Spinal cord (tissue), 10 donors: ENCODE measurements around the gene BRCA2. TPM values are rescaled to one million over a fixed set of nuclear protein-coding genes. Genes with fewer than 3 reads are reported as not detected.
A peak's percentile ranks its signal among the peaks of the same experiment; 100 is the strongest.

ENCODE experiments used
- DNase-seq, 6 donors: peaks; one replicate each; pipeline versions ENCODE4 v3.0.0 to v3.0.0-alpha.2; 2013 to 2015; ENCODE audit warnings: low spot score in 6 of 6, low read depth in 4 of 6
- H3K27ac ChIP-seq: one replicate; pipeline ENCODE4 v1.5.1; 2013; ENCODE audit warnings: low read depth, low read length, control low read depth
- H3K27me3 ChIP-seq: one replicate; pipeline ENCODE4 v1.6.1; 2013; ENCODE audit warnings: low read length; ENCODE audit not compliant: control insufficient read depth, insufficient read depth
- H3K36me3 ChIP-seq: one replicate; pipeline ENCODE4 v1.6.1; 2013; ENCODE audit warnings: low read length; ENCODE audit not compliant: control insufficient read depth, insufficient read depth
- H3K4me1 ChIP-seq: one replicate; pipeline ENCODE4 v1.6.1; 2013; ENCODE audit warnings: low read length; ENCODE audit not compliant: control insufficient read depth, insufficient read depth
- H3K4me3 ChIP-seq: one replicate; pipeline ENCODE4 v1.5.1; 2013; ENCODE audit warnings: low read depth, low read length, control low read depth
- H3K9me3 ChIP-seq: one replicate; pipeline ENCODE4 v1.6.1; 2013; ENCODE audit warnings: low read length; ENCODE audit not compliant: control insufficient read depth, insufficient read depth
- WGBS: methylation state at CpG from one replicate; pipeline ENCODE4 v1.1.5; 2013; ENCODE audit warnings: missing lambda C conversion rate; ENCODE audit not compliant: insufficient coverage; 5-methylcytosine and 5-hydroxymethylcytosine counted together
- polyA plus RNA-seq, 2 donors: library from polyadenylated mRNA; unstranded; fragments of 120-200 nt; gene quantifications; one replicate each; pipeline ENCODE4 v1.2.1, GENCODE V29; 2013; ENCODE audit not compliant: insufficient read length in 2 of 2
- small RNA-seq: library from RNA; depleted of rRNA; stranded (forward); fragments of <200 nt; gene quantifications from one replicate; pipeline ENCODE3, GENCODE V24; 2014; ENCODE audit warnings: low replicate concordance
- total RNA-seq, 2 donors: library from RNA; depleted of rRNA in 1 of 2; stranded (reverse); fragments of 120-200 nt in 1 of 2; fragments of >200 nt in 1 of 2; gene quantifications; one replicate each; pipeline versions ENCODE4 v1.2.3 to v1.2.4, GENCODE V29; 2013 to 2014
- donor health status: healthy.

BRCA2 gene
- total and polyA plus RNA-seq, 4 donors = 4.1 to 7.0 (median 4.7) TPM

DNA sequence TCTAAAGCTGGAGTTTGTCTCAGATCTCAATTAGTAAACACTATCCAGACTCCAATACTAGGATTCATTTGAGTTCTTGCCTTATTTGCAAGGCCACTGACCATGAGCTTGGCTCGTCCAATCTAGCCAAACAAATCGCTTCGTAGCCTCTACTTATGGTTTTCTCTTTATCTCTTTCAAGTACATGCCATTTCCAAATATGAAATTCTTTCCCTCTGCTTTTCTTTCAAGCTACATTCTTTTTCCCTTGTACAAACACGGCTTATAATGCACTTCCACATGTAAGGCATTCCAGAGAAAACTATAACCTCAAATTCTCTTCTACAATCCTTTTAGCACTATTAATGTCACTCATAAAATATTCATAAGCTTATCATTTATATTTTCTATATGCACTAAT, 123.6 kb downstream of the BRCA2 start:
- peaks cover 3% of the 10 kb centered on the region for H3K36me3 ChIP-seq
- H3K9me3 ChIP-seq = no peaks in the 10 kb centered on the region
- no peak overlapping the region for H3K27ac ChIP-seq
- WGBS = 91% methylated on average over 3 of the region's 4 CpGs
- DNase-seq = no peak
- no peak overlapping the region for H3K4me3 ChIP-seq
- H3K27me3 ChIP-seq = no peaks in the 10 kb centered on the region
- H3K4me1 ChIP-seq = no peaks in the 10 kb centered on the region

- no peak overlapping the region for H3K4me3 ChIP-seq
These were observed 127.8 kb downstream of the BRCA2 start for GRCh38 chr13:32443111-32443510.

GRCh38 chr13:32445461-32445860, 130.2 kb downstream of the BRCA2 start:
- Histone ChIP-seq H3K4me3 (no peak overlapping the region), H3K9me3 (no peaks in the 10 kb centered on the region), H3K36me3 (no peaks in the 10 kb centered on the region), H3K27ac (no peak overlapping the region), H3K27me3 (no peaks in the 10 kb centered on the region), H3K4me1 (no peaks in the 10 kb centered on the region)
- DNase-seq = no peak
- WGBS = no CpG with 5 or more reads among the region's 2 CpGs

More at GRCh38 chr13:32443111-32443510, 127.8 kb downstream of the BRCA2 start:
- Histone ChIP-seq H3K4me1 (no peaks in the 10 kb centered on the region), H3K27me3 (no peaks in the 10 kb centered on the region), H3K36me3 (no peaks in the 10 kb centered on the region), H3K9me3 (no peaks in the 10 kb centered on the region), H3K27ac (no peak overlapping the region)
- no CpG with 5 or more reads among the region's 2 CpGs for WGBS
- no peak for DNase-seq

DNA sequence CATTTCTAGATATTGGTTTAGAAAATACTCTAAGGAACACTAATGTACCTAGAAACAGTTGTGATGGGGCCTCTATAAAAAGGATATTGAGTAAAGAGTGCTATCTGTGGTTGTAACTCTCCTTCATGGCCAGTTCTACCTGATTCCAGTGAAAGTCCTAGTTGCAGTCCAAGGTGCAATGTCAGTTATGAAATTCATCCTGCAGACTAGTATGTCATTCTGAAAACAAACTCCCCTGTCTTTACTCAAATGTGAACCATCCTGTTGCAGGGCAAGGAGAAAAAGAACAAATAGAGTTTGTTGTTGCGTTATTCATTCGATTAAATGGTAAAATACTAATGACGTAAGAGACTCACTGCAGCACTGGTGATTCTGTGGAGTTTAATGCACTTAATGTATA, 130.9 kb downstream of the BRCA2 start:
- Histone ChIP-seq H3K4me3 (no peak overlapping the region), H3K27ac (no peak overlapping the region), H3K36me3 (no peaks in the 10 kb centered on the region), H3K4me1 (no peaks in the 10 kb centered on the region), H3K9me3 (no peaks in the 10 kb centered on the region), H3K27me3 (no peaks in the 10 kb centered on the region)
- no peak for DNase-seq
- WGBS = 63% methylated on average over 2 of the region's 3 CpGs

DNA sequence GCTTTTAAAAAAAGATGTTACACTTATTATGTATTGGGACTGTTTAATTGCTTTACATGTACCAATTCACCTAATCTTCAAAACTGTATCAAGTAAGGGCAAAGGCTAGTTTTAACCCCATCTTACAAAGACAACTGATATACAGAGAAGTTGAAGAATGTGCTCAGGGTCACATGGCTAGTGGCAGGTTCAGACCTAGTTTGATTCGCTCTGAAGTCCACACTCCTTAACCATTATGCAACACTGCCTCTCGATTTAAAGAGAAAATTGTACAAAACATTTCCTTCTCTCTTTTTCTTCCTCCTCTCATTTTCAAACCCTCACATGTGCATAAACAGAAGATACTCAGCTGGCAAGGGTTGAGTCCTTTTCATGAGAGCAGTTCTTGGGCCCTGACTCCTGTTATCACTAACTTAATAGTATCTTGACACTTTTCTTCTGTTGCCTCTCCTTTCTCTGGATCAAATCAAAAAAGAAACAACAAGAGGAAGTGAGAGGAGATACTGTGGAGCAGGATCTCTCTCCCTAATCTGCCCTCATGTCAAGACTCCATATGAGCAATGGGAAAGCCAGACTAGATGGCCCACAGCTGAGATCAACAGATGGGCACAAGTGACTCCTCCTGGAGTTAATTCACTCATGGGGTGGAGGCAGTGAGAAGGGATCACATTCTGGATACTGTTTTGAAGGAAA, 131.6 kb downstream of the BRCA2 start:
- Histone ChIP-seq H3K4me1 (no peaks in the 10 kb centered on the region), H3K4me3 (no peak overlapping the region), H3K36me3 (no peaks in the 10 kb centered on the region), H3K27me3 (no peaks in the 10 kb centered on the region), H3K27ac (no peak overlapping the region), H3K9me3 (no peaks in the 10 kb centered on the region)
- WGBS = 100% methylated on average over 2 of the region's 2 CpGs
- DNase-seq = no peak

DNA sequence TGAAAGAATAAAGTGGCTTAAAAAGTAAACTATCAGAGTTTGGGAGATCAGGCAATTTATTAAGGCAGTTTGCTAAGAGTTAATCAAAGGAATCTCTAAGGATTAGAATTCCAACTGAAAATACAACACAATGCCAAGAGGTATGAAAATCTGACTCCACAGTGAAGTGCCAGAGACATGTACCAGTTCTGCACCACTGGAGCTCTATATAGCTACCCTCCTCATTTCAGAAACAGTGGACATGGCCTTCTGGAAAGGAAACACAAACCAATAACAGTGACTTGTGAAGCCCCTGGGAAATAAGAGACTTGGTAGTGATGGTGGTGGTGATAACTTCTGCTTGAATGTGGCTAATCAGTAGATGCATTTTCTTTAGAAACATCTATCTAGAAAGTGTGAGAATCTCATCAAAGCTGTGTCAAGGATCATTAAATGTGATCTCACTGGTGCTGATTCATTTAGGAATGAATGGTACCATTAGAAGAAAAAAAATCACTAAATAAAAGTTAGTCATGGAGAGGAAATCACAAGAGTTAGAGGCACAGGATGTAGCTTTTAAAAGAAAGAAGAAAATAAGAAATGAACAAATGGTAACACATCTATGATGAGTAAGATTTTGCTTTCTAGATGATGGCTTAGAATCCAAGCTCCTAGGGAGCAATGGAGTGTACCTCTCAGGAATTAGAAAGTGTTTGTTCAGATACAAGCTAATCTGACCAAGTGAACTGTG, 132.8 kb downstream of the BRCA2 start:
- Histone ChIP-seq H3K27ac (no peak overlapping the region), H3K36me3 (no peaks in the 10 kb centered on the region), H3K9me3 (no peaks in the 10 kb centered on the region), H3K4me1 (no peaks in the 10 kb centered on the region), H3K27me3 (no peaks in the 10 kb centered on the region), H3K4me3 (no peak overlapping the region)
- DNase-seq = peak in 1 of 6 donors; percentile 54

DNA sequence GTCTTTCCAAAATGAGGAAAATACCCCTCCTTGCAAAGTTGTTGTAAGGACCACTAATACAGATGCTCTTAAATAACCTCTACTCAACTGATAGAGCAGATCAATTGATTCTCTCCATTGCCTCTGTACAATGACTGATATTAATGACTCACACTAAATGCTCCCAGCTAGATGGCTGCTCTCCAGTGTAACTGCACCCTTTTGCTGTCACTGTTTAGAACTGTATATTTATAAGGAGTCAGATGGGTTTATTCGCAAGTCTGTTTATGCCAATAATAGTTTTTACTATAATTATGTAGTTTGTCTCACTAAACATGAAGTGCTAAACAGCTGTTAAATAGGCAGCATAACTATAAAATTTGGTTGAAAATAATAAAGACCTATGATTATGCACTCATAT, 133.7 kb downstream of the BRCA2 start:
- DNase-seq = no peak
- Histone ChIP-seq H3K36me3 (no peaks in the 10 kb centered on the region), H3K27me3 (no peaks in the 10 kb centered on the region), H3K27ac (no peak overlapping the region), H3K4me1 (no peaks in the 10 kb centered on the region), H3K4me3 (no peak overlapping the region), H3K9me3 (no peaks in the 10 kb centered on the region)
- WGBS = no CpG with 5 or more reads among the region's 1 CpG

Small RNAs within 50 kb of the gene (small RNA-seq; reads per million reads assigned to genes)
- not detected for gene RF00190

Other genes starting within 250 kb of the BRCA2 start
- not detected for gene ZAR1L, start 145 bp upstream of the BRCA2 start, total RNA-seq
- gene ZAR1L, start 145 bp upstream of the BRCA2 start, polyA plus RNA-seq = not detected
- 10 to 100 TPM; 22.4 to 23.4 TPM for gene N4BP2L1, start 112.6 kb downstream of the BRCA2 start, total RNA-seq
- gene N4BP2L1, start 112.6 kb downstream of the BRCA2 start, polyA plus RNA-seq = 10 to 100 TPM; 18.0 to 20.1 TPM
- 100 to 1,000 TPM; 178 to 187 TPM for gene N4BP2L2, start 223.3 kb downstream of the BRCA2 start, total RNA-seq
- 10 to 100 TPM; 85.9 to 99.6 TPM for gene N4BP2L2, start 223.3 kb downstream of the BRCA2 start, polyA plus RNA-seq